ENCODE results near the gene PPP2R3C.
"Not testable (repeated sequence)": the region's sequence is repeated elsewhere in the genome, so short reads cannot be mapped to it uniquely, and the experiment has no call there.

The PPP2R3C gene

GRCh38 chr14:35083530-35084150 is 38.1 kb downstream of the PPP2R3C start:
- Histone ChIP-seq H3K27me3 (ENCODE audit: insufficient read depth, low read length) (no peaks in the 10 kb centered on the region), H3K4me3 (ENCODE audit: low read length) (no peak overlapping the region), H3K9me3 (ENCODE audit: insufficient read depth, low read depth, low read length) (no peaks in the 10 kb centered on the region), H3K36me3 (ENCODE audit: insufficient read depth, low read depth, low read length) (peaks cover 78% of the 10 kb centered on the region), H3K27ac (ENCODE audit: low read length) (no peak overlapping the region), H3K9ac (ENCODE audit: low read depth, low read length) (no peak overlapping the region), H3K4me1 (ENCODE audit: insufficient read depth, low read length) (no peaks in the 10 kb centered on the region)

GRCh38 chr14:35079742-35080141 is 42.0 kb downstream of the PPP2R3C start:
- H3K4me3 ChIP-seq (ENCODE audit: low read length): no peak overlapping the region

GRCh38 chr14:35078082-35078481 is 43.7 kb downstream of the PPP2R3C start:
- no peaks in the 10 kb centered on the region for H3K27me3 ChIP-seq (ENCODE audit: insufficient read depth, low read length)
- no peak overlapping the region for H3K4me3 ChIP-seq (ENCODE audit: low read length)
- H3K27ac ChIP-seq (ENCODE audit: low read length): no peak overlapping the region
- no peak overlapping the region for H3K9ac ChIP-seq (ENCODE audit: low read depth, low read length)
- H3K4me1 ChIP-seq (ENCODE audit: insufficient read depth, low read length): no peaks in the 10 kb centered on the region
- H3K36me3 ChIP-seq (ENCODE audit: insufficient read depth, low read depth, low read length): peaks cover 38% of the 10 kb centered on the region
- H3K9me3 ChIP-seq (ENCODE audit: insufficient read depth, low read depth, low read length): no peaks in the 10 kb centered on the region

More at GRCh38 chr14:35079742-35080141, 42.0 kb downstream of the PPP2R3C start:
- Histone ChIP-seq H3K9me3 (ENCODE audit: insufficient read depth, low read depth, low read length) (no peaks in the 10 kb centered on the region), H3K9ac (ENCODE audit: low read depth, low read length) (no peak overlapping the region), H3K4me1 (ENCODE audit: insufficient read depth, low read length) (no peaks in the 10 kb centered on the region), H3K27ac (ENCODE audit: low read length) (no peak overlapping the region), H3K27me3 (ENCODE audit: insufficient read depth, low read length) (no peaks in the 10 kb centered on the region), H3K36me3 (ENCODE audit: insufficient read depth, low read depth, low read length) (peaks cover 47% of the 10 kb centered on the region)

- no peak overlapping the region for H3K4me3 ChIP-seq (ENCODE audit: low read length)
- H3K27me3 ChIP-seq (ENCODE audit: insufficient read depth, low read length): no peaks in the 10 kb centered on the region
- peaks cover 12% of the 10 kb centered on the region for H3K36me3 ChIP-seq (ENCODE audit: insufficient read depth, low read depth, low read length)
Measured at GRCh38 chr14:35073486-35073885, 48.3 kb downstream of the PPP2R3C start.

GRCh38 chr14:35072226-35072625 is 49.6 kb downstream of the PPP2R3C start:
- Histone ChIP-seq H3K36me3 (ENCODE audit: insufficient read depth, low read depth, low read length) (peaks cover 9% of the 10 kb centered on the region; the same call in 1 of the 2 replicates), H3K4me3 (ENCODE audit: low read length) (no peak overlapping the region), H3K9me3 (ENCODE audit: insufficient read depth, low read depth, low read length) (no peaks in the 10 kb centered on the region), H3K27me3 (ENCODE audit: insufficient read depth, low read length) (no peaks in the 10 kb centered on the region), H3K9ac (ENCODE audit: low read depth, low read length) (no peak overlapping the region), H3K27ac (ENCODE audit: low read length) (no peak overlapping the region), H3K4me1 (ENCODE audit: insufficient read depth, low read length) (no peaks in the 10 kb centered on the region)

More at GRCh38 chr14:35073486-35073885, 48.3 kb downstream of the PPP2R3C start:
- Histone ChIP-seq H3K4me1 (ENCODE audit: insufficient read depth, low read length) (no peaks in the 10 kb centered on the region), H3K27ac (ENCODE audit: low read length) (no peak overlapping the region), H3K9ac (ENCODE audit: low read depth, low read length) (no peak overlapping the region), H3K9me3 (ENCODE audit: insufficient read depth, low read depth, low read length) (no peaks in the 10 kb centered on the region)

GRCh38 chr14:35068238-35069012 is 53.4 kb downstream of the PPP2R3C start:
- Histone ChIP-seq H3K4me1 (ENCODE audit: insufficient read depth, low read length) (no peaks in the 10 kb centered on the region), H3K36me3 (ENCODE audit: insufficient read depth, low read depth, low read length) (peaks cover 9% of the 10 kb centered on the region; the same call in 1 of the 2 replicates), H3K27me3 (ENCODE audit: insufficient read depth, low read length) (no peaks in the 10 kb centered on the region), H3K4me3 (ENCODE audit: low read length) (no peak overlapping the region), H3K9ac (ENCODE audit: low read depth, low read length) (no peak overlapping the region), H3K9me3 (ENCODE audit: insufficient read depth, low read depth, low read length) (no peaks in the 10 kb centered on the region), H3K27ac (ENCODE audit: low read length) (no peak overlapping the region)

GRCh38 chr14:35065731-35066130 is 56.1 kb downstream of the PPP2R3C start:
- H3K9me3 ChIP-seq (ENCODE audit: insufficient read depth, low read depth, low read length); H3K9ac ChIP-seq (ENCODE audit: low read depth, low read length); H3K4me3 ChIP-seq (ENCODE audit: low read length); H3K27me3 ChIP-seq (ENCODE audit: insufficient read depth, low read length); H3K36me3 ChIP-seq (ENCODE audit: insufficient read depth, low read depth, low read length); H3K4me1 ChIP-seq (ENCODE audit: insufficient read depth, low read length); H3K27ac ChIP-seq (ENCODE audit: low read length): not testable (repeated sequence)

- not testable (repeated sequence) for H3K27me3 ChIP-seq (ENCODE audit: insufficient read depth, low read length); H3K4me1 ChIP-seq (ENCODE audit: insufficient read depth, low read length); H3K4me3 ChIP-seq (ENCODE audit: low read length); H3K9me3 ChIP-seq (ENCODE audit: insufficient read depth, low read depth, low read length); H3K27ac ChIP-seq (ENCODE audit: low read length); H3K9ac ChIP-seq (ENCODE audit: low read depth, low read length)
- peaks cover 23% of the 10 kb centered on the region for H3K36me3 ChIP-seq (ENCODE audit: insufficient read depth, low read depth, low read length)
Measured at GRCh38 chr14:35061113-35061791, 60.5 kb downstream of the PPP2R3C start.

- H3K4me3 ChIP-seq (ENCODE audit: low read length): no peak overlapping the region
- no peak overlapping the region for H3K27ac ChIP-seq (ENCODE audit: low read length)
- H3K9ac ChIP-seq (ENCODE audit: low read depth, low read length): no peak overlapping the region
- no peaks in the 10 kb centered on the region for H3K9me3 ChIP-seq (ENCODE audit: insufficient read depth, low read depth, low read length)
- H3K36me3 ChIP-seq (ENCODE audit: insufficient read depth, low read depth, low read length): peaks cover 13% of the 10 kb centered on the region; the same call in 1 of the 2 replicates
- no peaks in the 10 kb centered on the region for H3K4me1 ChIP-seq (ENCODE audit: insufficient read depth, low read length)
- H3K27me3 ChIP-seq (ENCODE audit: insufficient read depth, low read length): no peaks in the 10 kb centered on the region
Measured at GRCh38 chr14:35052637-35053036, 69.2 kb downstream of the PPP2R3C start.

- H3K9me3 ChIP-seq (ENCODE audit: insufficient read depth, low read depth, low read length): no peaks in the 10 kb centered on the region
- no peak overlapping the region for H3K9ac ChIP-seq (ENCODE audit: low read depth, low read length)
- peaks cover 10% of the 10 kb centered on the region; the same call in 1 of the 2 replicates for H3K36me3 ChIP-seq (ENCODE audit: insufficient read depth, low read depth, low read length)
- H3K27ac ChIP-seq (ENCODE audit: low read length): no peak overlapping the region
- no peak overlapping the region for H3K4me3 ChIP-seq (ENCODE audit: low read length)
- H3K27me3 ChIP-seq (ENCODE audit: insufficient read depth, low read length): no peaks in the 10 kb centered on the region
- H3K4me1 ChIP-seq (ENCODE audit: insufficient read depth, low read length): no peaks in the 10 kb centered on the region
Measured at GRCh38 chr14:35051796-35052195, 70.0 kb downstream of the PPP2R3C start.

GRCh38 chr14:35050652-35051051 is 71.1 kb downstream of the PPP2R3C start:
- H3K4me1 ChIP-seq (ENCODE audit: insufficient read depth, low read length): no peaks in the 10 kb centered on the region
- H3K9ac ChIP-seq (ENCODE audit: low read depth, low read length): no peak overlapping the region
- H3K9me3 ChIP-seq (ENCODE audit: insufficient read depth, low read depth, low read length): no peaks in the 10 kb centered on the region
- 0 out of 2 replicates have a peak, but pooled peaks cover 6% of the 10 kb centered on the region for H3K36me3 ChIP-seq (ENCODE audit: insufficient read depth, low read depth, low read length)
- no peak overlapping the region for H3K27ac ChIP-seq (ENCODE audit: low read length)
- no peak overlapping the region for H3K4me3 ChIP-seq (ENCODE audit: low read length)
- no peaks in the 10 kb centered on the region for H3K27me3 ChIP-seq (ENCODE audit: insufficient read depth, low read length)
